Endometrial microvascular endothelial cells (primary cell): ENCODE data around the gene TSSK6. TPM values are rescaled to one million over a fixed set of nuclear protein-coding genes. Genes with fewer than 3 reads are reported as not detected.

Source experiments
- in situ Hi-C: cut with HindIII; loops from 2 replicates; pipeline ENCODE4 v1.10.0; 2017; ENCODE audit warnings: low sequenced_read_pairs, low pct_unique_long_range_greater_than_20kb; ENCODE audit errors: inconsistent ontology term
- total RNA-seq: library from RNA; depleted of rRNA; stranded (reverse); fragments of >200 nt; gene quantifications from one replicate; pipeline ENCODE4 v1.2.3, GENCODE V29; 2015; ENCODE audit errors: inconsistent ontology term

TSSK6 gene
- total RNA-seq, 1 donor from 2014 or later, result 0.09 TPM

- in situ Hi-C loops, result no loop called here
Measured at GRCh38 chr19:19546751-19547162, 31.4 kb upstream of the TSSK6 start.

GRCh38 chr19:19545707-19546106 is 30.4 kb upstream of the TSSK6 start:
- in situ Hi-C loops, result no loop called here

- in situ Hi-C loops, result no loop called here
Measured at GRCh38 chr19:19544954-19545591, 29.7 kb upstream of the TSSK6 start.

- in situ Hi-C loops, result no loop called here
Measured at GRCh38 chr19:19544257-19544953, 29.1 kb upstream of the TSSK6 start.

- in situ Hi-C loops, result no loop called here
Measured at GRCh38 chr19:19543640-19544039, 28.3 kb upstream of the TSSK6 start.

GRCh38 chr19:19543101-19543500 is 27.8 kb upstream of the TSSK6 start:
- in situ Hi-C loops, result no loop called here

GRCh38 chr19:19542507-19542906 is 27.2 kb upstream of the TSSK6 start:
- in situ Hi-C loops, result no loop called here

- in situ Hi-C loops, result no loop called here
Measured at GRCh38 chr19:19541616-19542015, 26.3 kb upstream of the TSSK6 start.

GRCh38 chr19:19540715-19541515 is 25.6 kb upstream of the TSSK6 start:
- in situ Hi-C loops, result no loop called here

GRCh38 chr19:19540064-19540714 is 24.8 kb upstream of the TSSK6 start:
- in situ Hi-C loops, result no loop called here

- in situ Hi-C loops, result no loop called here
Measured at GRCh38 chr19:19539698-19540063, 24.3 kb upstream of the TSSK6 start.

GRCh38 chr19:19538785-19539166 is 23.4 kb upstream of the TSSK6 start:
- in situ Hi-C loops, result no loop called here

- in situ Hi-C loops, result no loop called here
Measured at GRCh38 chr19:19538061-19538784, 22.9 kb upstream of the TSSK6 start, which contains the start of gene CILP2. Gene CILP2 (plus strand): TSS chr19:19538265. CDS start chr19:19538350, 85 bp downstream.

GRCh38 chr19:19537075-19538048 is 22.0 kb upstream of the TSSK6 start:
- in situ Hi-C loops, result no loop called here

GRCh38 chr19:19535311-19536191 is 20.2 kb upstream of the TSSK6 start:
- in situ Hi-C loops, result no loop called here

GRCh38 chr19:19534556-19535265 is 19.4 kb upstream of the TSSK6 start:
- in situ Hi-C loops, result no loop called here
